Body of pancreas (tissue), 4 donors: ENCODE measurements around the gene FBRSL1. TPM values are rescaled to one million over a fixed set of nuclear protein-coding genes. Genes with fewer than 3 reads are reported as not detected.
A peak's percentile ranks its signal among the peaks of the same experiment; 100 is the strongest.

Experiments
- ATAC-seq: fragments of 150-250 bp; one replicate; pipeline ENCODE4 v1.9.1; 2016
- DNase-seq, 4 donors: peaks; one replicate each; pipeline ENCODE4 v3.0.0-alpha.2; 2019
- H3K27ac ChIP-seq, 4 donors: fragments of 200-600 bp; sonication (generic); 1 replicate in 3 of 4; 2 replicates in 1 of 4; pipeline versions ENCODE4 v1.5.1 to v1.6.1; 2016 to 2019; ENCODE audit warnings: mild to moderate bottlenecking in 1 of 4, mixed read lengths in 1 of 4, moderate library complexity in 1 of 4
- H3K27me3 ChIP-seq, 2 donors: fragments of 200-600 bp; sonication (generic); one replicate each; pipeline ENCODE4 v1.6.0; 2016; ENCODE audit warnings: mild to moderate bottlenecking in 1 of 2
- H3K36me3 ChIP-seq, 2 donors: fragments of 200-600 bp; sonication (generic); replicated peaks in 1 of 2; 2 replicates each; pipeline ENCODE4 v1.5.1; 2016; ENCODE audit warnings: low read depth in 2 of 2; ENCODE audit not compliant: insufficient read depth in 1 of 2
- H3K4me1 ChIP-seq: fragments of 200-600 bp; sonication (generic); one replicate; pipeline ENCODE4 v1.6.0; 2016
- H3K4me3 ChIP-seq, 2 donors: fragments of 200-600 bp; sonication (generic); 1 replicate in 1 of 2; 2 replicates in 1 of 2; pipeline ENCODE4 v1.5.1; 2016 to 2019
- H3K9me3 ChIP-seq, 3 donors: fragments of 200-600 bp; sonication (generic); 1 replicate in 2 of 3; 2 replicates in 1 of 3; pipeline ENCODE4 v1.5.1; 2016
- POLR2A ChIP-seq, 3 donors: fragments of 450-650 bp; IDR thresholded peaks; one replicate each; pipeline ENCODE4 v1.6.1; 2016; ENCODE audit warnings: antibody characterized with exemption in 3 of 3, mild to moderate bottlenecking in 2 of 3
- WGBS, 2 donors: methylation state at CpG; one replicate each; pipeline ENCODE4 v1.1.5; 2017; 5-methylcytosine and 5-hydroxymethylcytosine counted together
- intact Hi-C: fragments of 100-400 bp; cut with DNase I; formaldehyde crosslinking; loops from one replicate; pipeline ENCODE4 v1.15.1; 2023
- total RNA-seq, 2 donors: library from RNA; depleted of rRNA; stranded (reverse); fragments of >200 nt; gene quantifications; one replicate each; pipeline ENCODE4 v1.1.0, GENCODE V29; 2016
- TF ChIP-seq, protein P1 (sequence below), 7 experiments: fragments of 450-650 bp in 4 of 7; fragments of 200-600 bp in 3 of 7; sonication (generic) in 3 of 7; IDR thresholded peaks; one replicate each; pipeline ENCODE4 v1.5.1; 2016 to 2019; ENCODE audit warnings: antibody characterized with exemption in 7 of 7

Gene FBRSL1
- total RNA-seq, 2 donors from 2014 or later, result 29.8 to 50.1 TPM

DNA sequence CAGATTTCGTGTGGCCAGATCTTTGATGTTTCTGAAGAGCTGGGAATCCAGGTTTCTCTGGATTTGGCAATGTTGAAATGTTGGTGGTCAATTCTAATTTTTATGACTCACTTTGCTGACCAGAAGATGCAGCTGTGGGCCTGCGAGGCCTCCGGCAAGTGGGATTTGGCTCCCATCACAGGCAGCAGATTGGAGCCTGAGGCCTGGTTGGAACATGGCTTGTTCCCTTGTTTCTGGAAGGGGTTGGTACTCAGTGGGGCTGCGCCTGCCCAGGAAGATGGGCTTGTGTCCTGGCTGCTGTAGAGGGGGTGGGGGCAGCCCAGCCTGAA lies 23.1 kb downstream of the FBRSL1 start:
- Histone ChIP-seq H3K27me3 (no peaks in the 10 kb centered on the region), H3K9me3 (no peaks in the 10 kb centered on the region), H3K4me3 (no peak overlapping the region), H3K4me1 (peaks cover 70% of the 10 kb centered on the region), H3K27ac (peak overlapping the region; percentile 74 to 92 (median 78)), H3K36me3 (peaks cover 0 to 4% of the 10 kb centered on the region in 2 donors)
- intact Hi-C loops, result no loop called here
- DNase-seq (no peak), ATAC-seq (no peak)
- 88 to 94% methylated on average over 4 of the region's 4 CpGs for WGBS, 2 donors
- TF ChIP-seq POLR2A (IDR thresholded peaks at IDR 0.05), result no peak
- TF ChIP-seq, protein P1, sequence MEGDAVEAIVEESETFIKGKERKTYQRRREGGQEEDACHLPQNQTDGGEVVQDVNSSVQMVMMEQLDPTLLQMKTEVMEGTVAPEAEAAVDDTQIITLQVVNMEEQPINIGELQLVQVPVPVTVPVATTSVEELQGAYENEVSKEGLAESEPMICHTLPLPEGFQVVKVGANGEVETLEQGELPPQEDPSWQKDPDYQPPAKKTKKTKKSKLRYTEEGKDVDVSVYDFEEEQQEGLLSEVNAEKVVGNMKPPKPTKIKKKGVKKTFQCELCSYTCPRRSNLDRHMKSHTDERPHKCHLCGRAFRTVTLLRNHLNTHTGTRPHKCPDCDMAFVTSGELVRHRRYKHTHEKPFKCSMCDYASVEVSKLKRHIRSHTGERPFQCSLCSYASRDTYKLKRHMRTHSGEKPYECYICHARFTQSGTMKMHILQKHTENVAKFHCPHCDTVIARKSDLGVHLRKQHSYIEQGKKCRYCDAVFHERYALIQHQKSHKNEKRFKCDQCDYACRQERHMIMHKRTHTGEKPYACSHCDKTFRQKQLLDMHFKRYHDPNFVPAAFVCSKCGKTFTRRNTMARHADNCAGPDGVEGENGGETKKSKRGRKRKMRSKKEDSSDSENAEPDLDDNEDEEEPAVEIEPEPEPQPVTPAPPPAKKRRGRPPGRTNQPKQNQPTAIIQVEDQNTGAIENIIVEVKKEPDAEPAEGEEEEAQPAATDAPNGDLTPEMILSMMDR (IDR thresholded peaks at IDR 0.05), result no peak

DNA sequence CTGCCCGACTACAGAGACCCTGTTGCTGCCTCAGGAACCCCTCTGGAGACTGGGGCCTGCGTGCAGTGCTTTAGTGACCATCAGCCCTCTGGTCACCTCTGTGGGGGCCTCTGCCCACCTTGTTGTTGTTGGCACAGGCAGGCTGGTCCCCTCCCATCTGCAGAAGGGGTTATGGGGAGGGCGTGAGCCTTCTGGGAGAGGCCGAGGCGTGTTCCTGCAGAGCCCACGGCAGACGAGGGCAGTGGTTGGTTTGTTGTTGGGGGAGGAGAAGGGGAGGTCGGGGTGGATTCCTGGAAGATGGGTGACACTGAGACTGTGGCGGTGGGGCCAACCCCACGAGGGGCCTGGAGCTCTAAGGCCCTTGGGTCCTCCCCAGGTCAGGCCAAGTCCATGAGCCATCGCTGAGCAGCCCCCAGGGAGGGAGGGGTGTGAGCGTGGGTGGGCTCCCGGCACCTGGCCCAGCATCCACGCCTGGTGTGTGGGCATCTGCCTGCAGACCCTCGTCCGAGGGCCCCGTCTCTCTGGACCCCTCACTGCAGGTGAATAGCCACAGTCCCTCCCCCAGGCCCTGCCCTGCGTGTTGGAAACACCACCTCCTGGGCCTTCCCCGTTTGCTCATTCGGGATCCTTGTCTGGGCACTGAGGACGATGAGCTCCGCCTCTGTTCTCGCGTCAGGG lies 23.6 kb downstream of the FBRSL1 start:
- Histone ChIP-seq H3K4me1 (peaks cover 70% of the 10 kb centered on the region), H3K4me3 (no peak overlapping the region), H3K27ac (peak overlapping the region; percentile 74 to 92 (median 78)), H3K36me3 (peaks cover 0 to under 1% of the 10 kb centered on the region in 2 donors), H3K9me3 (no peaks in the 10 kb centered on the region), H3K27me3 (no peaks in the 10 kb centered on the region)
- ATAC-seq (no peak), DNase-seq (peak in 1 of 4 donors; percentile 45)
- WGBS, 2 donors, result 71 to 73% methylated on average over 11 to 24 of the region's 24 CpGs
- TF ChIP-seq, protein P1 (IDR thresholded peaks at IDR 0.05), result no peak
- intact Hi-C loops, result no loop called here

DNA sequence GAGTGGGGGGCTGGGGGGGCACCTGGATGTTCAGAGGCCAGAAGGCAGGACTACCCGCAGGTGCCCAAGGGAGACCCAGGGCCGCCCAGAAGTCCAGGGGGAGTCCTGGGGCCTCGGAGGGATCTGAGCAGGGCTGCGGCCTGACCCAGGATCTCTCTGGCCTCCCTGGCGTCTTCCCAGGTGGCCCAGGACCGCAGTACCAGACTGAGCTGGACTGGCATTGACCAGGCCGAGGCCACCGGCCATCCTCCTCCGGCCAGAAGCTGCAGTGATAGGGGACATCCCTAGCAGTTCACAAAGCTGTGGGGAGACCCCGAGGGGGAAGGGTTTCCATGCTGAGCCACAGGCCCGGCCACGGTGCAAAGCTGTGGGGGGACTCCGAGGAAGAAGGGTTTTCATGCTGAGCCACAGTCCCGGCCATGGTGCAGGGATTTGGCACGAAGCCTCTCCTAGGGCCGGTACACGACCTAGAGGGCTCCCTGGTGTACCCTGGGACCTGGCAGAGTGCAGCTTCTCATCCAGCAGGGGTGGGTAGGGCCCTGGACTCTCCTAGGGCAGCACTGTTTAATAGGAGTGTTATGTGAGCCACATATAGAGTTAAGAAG lies 24.4 kb downstream of the FBRSL1 start:
- Histone ChIP-seq H3K9me3 (no peaks in the 10 kb centered on the region), H3K27ac (peak overlapping the region; percentile 74 to 92 (median 78)), H3K36me3 (no peaks in the 10 kb centered on the region), H3K4me1 (peaks cover 75% of the 10 kb centered on the region), H3K4me3 (no peak overlapping the region), H3K27me3 (no peaks in the 10 kb centered on the region)
- ATAC-seq (peak; percentile 41), DNase-seq (peak; percentile 66 to 80 (median 72))
- intact Hi-C loops, result no loop called here
- TF ChIP-seq, protein P1 (IDR thresholded peaks at IDR 0.05), result no peak
- no peak for TF ChIP-seq POLR2A (IDR thresholded peaks at IDR 0.05)
- 29 to 35% methylated on average over 7 to 17 of the region's 17 CpGs for WGBS, 2 donors

DNA sequence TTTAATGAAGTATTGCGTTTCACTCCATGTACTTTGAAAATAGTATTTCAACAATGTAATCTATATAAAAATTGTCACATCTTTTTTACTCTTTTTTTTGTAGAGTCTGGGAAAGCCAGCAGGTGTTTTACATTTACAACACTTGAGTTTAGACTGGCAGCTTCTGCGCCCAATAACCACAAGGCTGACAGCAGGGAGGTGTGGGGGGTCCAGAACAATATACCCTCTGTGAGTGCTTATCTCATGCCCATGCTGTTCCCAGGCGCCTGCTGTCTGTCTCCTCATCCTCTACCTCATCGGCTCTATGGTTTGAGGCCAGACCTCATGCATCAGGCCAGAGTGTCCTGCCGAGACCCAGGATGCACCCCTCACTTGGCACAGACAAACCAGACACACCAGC lies 24.9 kb downstream of the FBRSL1 start:
- H3K4me1 ChIP-seq, result peaks cover 80% of the 10 kb centered on the region
- ATAC-seq (peak; percentile 44), DNase-seq (peak; percentile 73 to 84 (median 80))
- H3K27me3 ChIP-seq, result no peaks in the 10 kb centered on the region
- H3K9me3 ChIP-seq, result no peaks in the 10 kb centered on the region
- TF ChIP-seq, protein P1 (IDR thresholded peaks at IDR 0.05), result no peak
- no peak for TF ChIP-seq POLR2A (IDR thresholded peaks at IDR 0.05)
- WGBS, 2 donors, result 21 to 27% methylated on average over 5 of the region's 5 CpGs
- no peak overlapping the region for H3K4me3 ChIP-seq
- intact Hi-C loops, result no loop called here
- peak overlapping the region; percentile 75 to 92 (median 80) for H3K27ac ChIP-seq
- H3K36me3 ChIP-seq, result no peaks in the 10 kb centered on the region
